Erythroblast (primary cell): ENCODE data around the gene RAB44.

Experiments
- GATA1 ChIP-seq: IDR thresholded peaks from 2 replicates; pipeline ENCODE4 v1.6.1; 2011; ENCODE audit warnings: low read depth, mild to moderate bottlenecking, control low read depth, low read length, moderate library complexity
- POLR2A ChIP-seq: IDR thresholded peaks from 2 replicates; pipeline ENCODE4 v1.6.1; 2011; ENCODE audit warnings: mild to moderate bottlenecking, low read length

GRCh38 chr6:36702656-36703055 lies 5.0 kb downstream of the RAB44 start:
- no peak for TF ChIP-seq POLR2A
- no peak for TF ChIP-seq GATA1
